Endothelial cell of umbilical vein (primary cell): Measurements from ENCODE around the gene ADRM1.

ENCODE experiments used
- EZH2 ChIP-seq: IDR thresholded peaks from 2 replicates; pipeline ENCODE4 v1.6.1; 2012; ENCODE audit warnings: borderline replicate concordance, low read depth, mild to moderate bottlenecking, moderate library complexity, low read length, inconsistent platforms; ENCODE audit not compliant: severe bottlenecking
- FOS ChIP-seq: IDR thresholded peaks from 2 replicates; pipeline ENCODE4 v1.6.1; 2011; ENCODE audit warnings: mild to moderate bottlenecking, low read length, moderate library complexity, borderline replicate concordance; ENCODE audit not compliant: insufficient read depth
- JUN ChIP-seq: IDR thresholded peaks from 2 replicates; pipeline ENCODE4 v1.6.1; 2011; ENCODE audit warnings: borderline replicate concordance, low read depth; ENCODE audit not compliant: insufficient read length, insufficient read depth
- MYC ChIP-seq: IDR thresholded peaks from one replicate; pipeline ENCODE4 v1.6.1; 2011; ENCODE audit warnings: mild to moderate bottlenecking, low read depth, low read length
- POLR2A ChIP-seq: IDR thresholded peaks from 2 replicates; pipeline ENCODE4 v1.6.1; 2012; ENCODE audit warnings: low read depth, mild to moderate bottlenecking, control low read depth, low read length
- POLR2AphosphoS5 ChIP-seq: IDR thresholded peaks from 2 replicates; pipeline ENCODE4 v1.6.1; 2012; ENCODE audit warnings: low read depth, mild to moderate bottlenecking, control low read depth, low read length, moderate library complexity; ENCODE audit not compliant: insufficient read depth
- TF ChIP-seq, protein P1 (sequence below), 2 donors: IDR thresholded peaks; 1 replicate in 1 of 2; 2 replicates in 1 of 2; pipeline ENCODE4 v1.5.1; 2011; ENCODE audit warnings: low read length in 2 of 2, mild to moderate bottlenecking in 2 of 2, moderate library complexity in 2 of 2, control low read depth in 1 of 2, inconsistent platforms in 1 of 2, low read depth in 1 of 2; ENCODE audit not compliant: insufficient read depth in 1 of 2; ENCODE audit errors: extremely low read depth in 1 of 2

DNA sequence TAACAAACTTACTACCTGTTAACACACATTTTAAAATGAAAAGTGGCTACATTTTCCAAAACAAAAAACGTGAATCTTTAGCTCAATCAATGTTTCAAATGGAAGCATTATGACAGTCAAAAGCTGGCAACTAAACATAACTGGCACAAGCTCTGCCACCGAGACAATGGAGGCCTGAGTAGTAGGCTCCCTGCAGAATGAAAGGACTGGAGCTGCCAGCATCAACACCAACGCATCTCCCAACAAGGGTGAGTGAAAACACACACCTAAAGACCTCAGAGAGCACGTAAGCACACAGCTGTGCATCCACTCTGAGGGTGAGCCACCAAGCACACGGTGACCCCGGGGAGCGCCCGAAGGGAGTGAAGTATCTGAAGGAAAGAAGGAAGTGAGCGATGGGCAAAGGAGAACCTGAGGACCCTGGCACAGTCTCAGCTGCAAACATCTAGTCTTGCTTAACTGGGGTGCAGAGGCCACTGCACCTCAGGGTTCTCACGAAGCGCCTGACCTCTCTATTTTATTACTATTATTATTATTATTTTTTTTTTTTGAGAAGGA lies 1.6 kb upstream of the ADRM1 start:
- TF ChIP-seq, protein P1, sequence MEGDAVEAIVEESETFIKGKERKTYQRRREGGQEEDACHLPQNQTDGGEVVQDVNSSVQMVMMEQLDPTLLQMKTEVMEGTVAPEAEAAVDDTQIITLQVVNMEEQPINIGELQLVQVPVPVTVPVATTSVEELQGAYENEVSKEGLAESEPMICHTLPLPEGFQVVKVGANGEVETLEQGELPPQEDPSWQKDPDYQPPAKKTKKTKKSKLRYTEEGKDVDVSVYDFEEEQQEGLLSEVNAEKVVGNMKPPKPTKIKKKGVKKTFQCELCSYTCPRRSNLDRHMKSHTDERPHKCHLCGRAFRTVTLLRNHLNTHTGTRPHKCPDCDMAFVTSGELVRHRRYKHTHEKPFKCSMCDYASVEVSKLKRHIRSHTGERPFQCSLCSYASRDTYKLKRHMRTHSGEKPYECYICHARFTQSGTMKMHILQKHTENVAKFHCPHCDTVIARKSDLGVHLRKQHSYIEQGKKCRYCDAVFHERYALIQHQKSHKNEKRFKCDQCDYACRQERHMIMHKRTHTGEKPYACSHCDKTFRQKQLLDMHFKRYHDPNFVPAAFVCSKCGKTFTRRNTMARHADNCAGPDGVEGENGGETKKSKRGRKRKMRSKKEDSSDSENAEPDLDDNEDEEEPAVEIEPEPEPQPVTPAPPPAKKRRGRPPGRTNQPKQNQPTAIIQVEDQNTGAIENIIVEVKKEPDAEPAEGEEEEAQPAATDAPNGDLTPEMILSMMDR (IDR thresholded peaks at IDR 0.05; ENCODE audit: extremely low read depth in 1 of 2, insufficient read depth in 1 of 2, low read depth in 1 of 2, low read length in 2 of 2) = no peak
- no peak for TF ChIP-seq EZH2
- TF ChIP-seq MYC = no peak
- TF ChIP-seq POLR2AphosphoS5 = no peak
- no peak for TF ChIP-seq POLR2A
- no peak for TF ChIP-seq JUN
- TF ChIP-seq FOS = no peak
